Measurements from ENCODE around the gene ZNF428.
"Not testable (repeated sequence)": the region's sequence is repeated elsewhere in the genome, so short reads cannot be mapped to it uniquely, and the experiment has no call there.

Gene ZNF428

DNA sequence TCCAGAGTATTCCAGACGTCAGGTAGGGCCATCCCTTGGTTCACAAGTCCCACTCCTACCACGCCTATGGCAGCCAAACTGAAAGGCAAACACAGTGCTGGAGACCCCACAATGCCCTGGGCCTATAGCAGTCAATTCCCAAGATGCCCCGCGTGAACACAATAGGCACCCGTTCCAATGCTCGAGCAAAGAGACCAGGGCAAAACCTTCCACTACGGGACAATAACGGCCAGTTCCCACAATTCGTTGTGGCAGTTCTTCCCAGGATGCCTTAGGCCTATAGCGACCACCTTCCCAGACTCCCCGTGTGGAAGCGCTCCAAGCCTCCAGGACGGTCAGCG is 538 bp downstream of the ZNF428 start:
- peak; percentile 81 for DNase-seq (ENCODE audit: low spot score)

DNA sequence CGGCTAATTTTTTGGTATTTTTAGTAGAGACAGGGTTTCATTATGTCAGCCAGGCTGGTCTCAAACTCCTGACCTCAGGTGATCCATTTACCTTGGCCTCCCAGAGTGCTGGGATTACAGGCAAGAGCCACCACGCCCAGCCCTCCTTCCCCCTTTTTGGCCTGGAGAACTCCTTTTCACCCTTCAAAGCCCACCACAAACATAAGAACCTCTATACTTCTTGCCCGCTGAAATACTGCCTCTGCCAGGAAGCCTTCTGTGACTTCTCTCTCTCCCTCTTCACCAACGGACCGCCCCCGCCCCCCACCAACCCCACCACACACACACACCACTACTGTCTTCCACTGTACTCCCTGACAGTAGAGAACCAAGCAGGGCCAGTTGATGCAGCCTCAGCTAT is 2.5 kb downstream of the ZNF428 start:
- DNase-seq (ENCODE audit: low spot score): no peak

- DNase-seq (ENCODE audit: low spot score): no peak
Measured at GRCh38 chr19:43616306-43616705, 3.1 kb downstream of the ZNF428 start.

GRCh38 chr19:43612374-43612773 is 7.1 kb downstream of the ZNF428 start:
- no peak for DNase-seq (ENCODE audit: low spot score)

DNA sequence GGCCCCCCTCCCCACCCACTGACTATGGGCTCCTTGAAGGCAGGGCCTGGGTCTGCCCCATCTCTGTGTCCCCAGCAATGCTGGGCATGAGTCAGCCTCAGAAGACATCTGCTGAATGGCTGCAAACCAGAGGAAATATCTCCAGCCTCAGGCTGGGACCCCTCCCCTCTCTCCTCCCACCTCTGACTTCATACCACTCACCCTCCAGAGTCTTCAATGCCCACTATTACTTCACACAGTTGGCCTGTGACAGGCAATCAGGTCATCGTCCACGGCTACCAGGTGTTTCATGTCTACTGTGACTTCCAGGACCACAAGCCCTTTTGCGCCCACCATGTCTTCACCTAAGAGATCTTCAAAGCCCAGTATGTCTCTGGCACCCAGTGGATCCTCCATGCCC is 7.6 kb downstream of the ZNF428 start, which contains the start of gene SRRM5:
TSS of gene SRRM5 (plus strand) at position 301 of the 400 bp plus-strand sequence. CDS start at position 335, 34 bp downstream.
- no peak for DNase-seq (ENCODE audit: low spot score)

- no peak for DNase-seq (ENCODE audit: low spot score)
Measured at GRCh38 chr19:43610493-43610892, 8.9 kb downstream of the ZNF428 start.

GRCh38 chr19:43609872-43610271 is 9.6 kb downstream of the ZNF428 start:
- DNase-seq (ENCODE audit: low spot score): no peak

- no peak for DNase-seq (ENCODE audit: low spot score)
Measured at GRCh38 chr19:43607238-43608205, 11.9 kb downstream of the ZNF428 start.

- DNase-seq (ENCODE audit: low spot score): no peak
Measured at GRCh38 chr19:43606569-43607229, 12.7 kb downstream of the ZNF428 start.

DNA sequence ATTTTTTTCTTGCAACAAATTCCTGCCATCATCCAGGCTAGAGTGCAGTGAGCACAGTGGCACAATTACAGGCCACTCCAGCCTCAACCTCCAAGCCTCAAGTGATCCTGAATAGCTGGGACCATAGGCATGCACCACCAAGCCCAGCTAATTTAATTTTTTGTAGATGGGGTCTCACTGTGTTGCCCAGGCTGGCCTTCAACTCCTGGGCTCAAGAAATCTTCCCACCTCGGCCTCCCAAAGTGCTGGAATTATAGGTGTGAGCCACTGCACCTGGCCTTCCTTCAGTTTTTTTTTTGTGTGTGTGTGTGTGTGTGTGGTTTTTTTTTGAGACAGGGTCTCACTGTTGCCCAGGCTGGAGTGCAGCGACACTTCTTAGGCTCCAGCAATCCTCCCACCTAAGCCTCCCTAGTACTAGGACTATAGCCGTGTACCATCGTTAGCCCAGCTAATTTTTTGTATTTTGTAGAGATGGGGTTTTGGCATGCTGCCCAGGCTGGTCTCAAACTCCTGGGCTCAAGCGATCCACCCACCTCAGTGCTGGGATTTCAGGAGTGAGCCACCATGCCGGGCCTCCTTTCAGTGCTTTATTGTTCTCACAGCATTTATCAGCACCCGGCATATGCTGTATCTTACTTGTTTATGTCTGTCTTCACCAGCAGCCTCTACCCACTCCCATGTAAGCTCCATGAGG is 13.4 kb downstream of the ZNF428 start:
- no peak for DNase-seq (ENCODE audit: low spot score)

- DNase-seq (ENCODE audit: low spot score): not testable (repeated sequence)
Measured at GRCh38 chr19:43600326-43600725, 19.1 kb downstream of the ZNF428 start.

DNA sequence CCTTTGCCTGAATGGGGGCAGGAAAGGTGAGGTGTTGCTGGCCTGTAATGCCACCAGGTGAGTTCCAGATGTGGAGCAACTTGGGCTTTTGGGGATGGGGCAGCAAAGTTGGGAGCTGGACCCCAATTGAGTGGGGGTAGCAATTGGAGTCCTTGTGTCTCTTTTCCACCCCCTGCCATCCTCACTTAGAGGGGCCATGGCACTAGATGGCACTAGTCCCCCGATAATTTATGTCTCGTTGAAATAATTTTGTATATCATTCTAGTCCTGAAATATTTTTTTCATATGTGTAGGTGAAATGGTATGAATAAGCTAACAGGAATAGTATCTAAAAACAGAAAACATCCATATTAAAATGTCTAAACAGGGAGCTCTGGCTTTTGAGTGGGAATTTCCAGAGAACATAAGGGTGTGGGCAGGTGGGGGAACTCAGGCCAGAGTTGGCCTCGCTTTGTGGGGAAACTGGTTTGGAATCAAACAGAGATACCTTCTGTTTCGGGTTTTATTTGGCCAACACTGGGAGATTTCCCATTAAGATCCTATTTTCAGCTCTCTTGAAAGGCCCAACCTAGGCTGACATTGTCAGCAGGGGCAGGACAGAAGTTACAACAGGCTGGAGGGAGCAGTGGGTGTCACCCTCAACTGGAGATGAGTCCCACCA is 19.7 kb downstream of the ZNF428 start:
- no peak for DNase-seq (ENCODE audit: low spot score)

DNA sequence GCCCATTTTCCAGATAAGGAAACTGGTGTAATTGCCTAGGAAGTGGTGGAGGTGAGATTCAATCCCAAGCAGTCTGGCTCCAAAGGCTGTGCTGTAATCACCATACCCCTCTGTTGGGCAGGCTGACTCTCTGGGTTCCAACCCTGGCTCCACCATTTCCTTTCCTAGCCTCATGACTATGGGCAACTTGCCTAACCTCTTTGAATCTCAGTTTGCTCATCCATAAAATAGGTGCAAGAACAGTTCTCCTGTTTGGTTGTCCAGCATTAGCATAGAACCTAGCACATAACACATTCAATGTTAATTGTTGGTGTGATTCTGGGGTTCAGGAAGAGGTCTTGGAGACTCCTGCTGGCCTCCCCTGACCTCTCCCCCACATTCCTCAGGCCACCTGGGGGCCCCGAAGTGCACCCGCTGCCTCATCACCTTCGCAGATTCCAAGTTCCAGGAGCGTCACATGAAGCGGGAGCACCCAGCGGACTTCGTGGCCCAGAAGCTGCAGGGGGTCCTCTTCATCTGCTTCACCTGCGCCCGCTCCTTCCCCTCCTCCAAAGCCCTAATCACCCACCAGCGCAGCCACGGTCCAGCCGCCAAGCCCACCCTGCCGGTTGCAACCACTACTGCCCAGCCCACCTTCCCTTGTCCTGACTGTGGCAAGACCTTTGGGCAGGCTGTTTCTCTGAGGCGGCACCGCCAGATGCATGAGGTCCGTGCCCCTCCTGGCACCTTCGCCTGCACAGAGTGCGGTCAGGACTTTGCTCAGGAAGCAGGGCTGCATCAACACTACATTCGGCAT is 20.8 kb downstream of the ZNF428 start:
- no peak for DNase-seq (ENCODE audit: low spot score)

GRCh38 chr19:43597876-43598275 is 21.6 kb downstream of the ZNF428 start:
- no peak for DNase-seq (ENCODE audit: low spot score)

DNA sequence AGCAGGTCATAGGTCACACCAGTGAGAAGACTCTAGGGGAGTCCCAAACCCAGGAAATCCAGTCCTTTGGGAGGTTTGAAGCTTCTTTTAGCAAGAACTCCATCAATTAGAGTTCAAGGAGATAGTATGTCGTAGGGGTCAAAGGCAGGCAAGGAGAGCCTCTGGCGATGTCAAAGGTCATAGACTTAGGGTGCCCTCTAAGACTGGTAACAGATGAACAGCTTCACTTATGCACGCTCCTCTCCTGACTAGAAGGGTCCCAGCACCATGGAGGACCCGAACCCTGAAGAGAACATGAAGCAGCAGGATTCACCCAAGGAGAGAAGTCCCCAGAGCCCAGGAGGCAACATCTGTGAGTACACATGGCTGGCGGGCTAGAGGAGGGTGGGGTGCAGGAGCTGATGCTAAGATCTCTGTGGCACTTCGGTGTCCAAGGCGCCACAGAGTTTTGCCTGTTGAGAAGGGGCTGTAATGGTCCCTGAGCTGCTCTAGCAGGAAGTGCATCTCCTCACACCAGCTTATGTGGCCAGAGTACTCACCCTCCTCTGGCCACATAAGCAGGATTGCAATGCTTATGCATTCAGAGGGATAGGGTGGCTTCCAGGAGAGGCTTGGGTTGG is 22.5 kb downstream of the ZNF428 start:
- DNase-seq (ENCODE audit: low spot score): no peak

DNA sequence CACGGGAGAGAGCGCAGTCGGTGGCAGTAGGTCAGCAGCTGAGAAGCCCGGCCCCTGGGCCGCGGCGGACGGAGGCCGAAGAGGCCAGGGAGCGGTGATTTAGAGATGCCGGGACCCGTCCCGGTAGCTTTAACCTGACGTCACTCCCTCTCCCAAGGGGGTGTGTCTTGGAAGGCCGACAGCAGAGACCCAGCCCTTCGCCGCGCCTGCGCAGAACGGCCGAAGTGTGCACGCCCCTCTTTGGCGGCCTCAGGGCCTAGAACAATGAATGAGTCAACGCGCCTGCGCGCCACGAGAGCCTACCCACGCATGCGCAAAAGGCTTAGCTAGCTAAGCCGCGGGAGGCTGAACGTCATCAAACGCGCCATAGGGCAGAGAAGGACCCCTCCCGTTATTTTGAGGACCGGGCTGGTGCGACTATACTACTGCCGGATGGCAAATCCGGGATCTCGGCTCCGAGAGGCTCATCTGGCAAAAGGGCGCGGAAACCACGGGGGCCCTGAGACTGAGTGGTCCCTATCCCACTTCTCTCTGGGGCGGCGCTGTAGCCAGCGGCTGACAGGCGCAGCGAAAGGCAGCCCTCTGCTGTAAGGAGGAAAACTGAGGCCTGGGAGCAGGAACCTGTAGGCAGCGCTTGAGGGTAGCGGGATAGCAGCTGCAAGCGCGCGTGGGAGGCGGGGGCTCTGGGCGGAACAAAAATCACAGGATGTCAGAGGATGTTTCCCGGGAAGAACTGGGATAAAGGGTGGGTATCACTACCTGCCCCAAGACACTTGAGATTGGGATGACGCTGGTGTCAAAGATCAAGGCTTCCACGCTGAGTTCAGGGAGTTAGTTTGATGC is 23.2 kb downstream of the ZNF428 start, which contains the start of the genes IRGQ and ZNF576:
TSS of gene IRGQ (minus strand) at position 136 of the 843 bp plus-strand sequence. CDS start 796 bp downstream, outside the sequence.
TSS of gene ZNF576 (plus strand) at position 597 of the 843 bp plus-strand sequence. CDS start 514 bp downstream, outside the sequence.
- peak; percentile 99 for DNase-seq (ENCODE audit: low spot score)

GRCh38 chr19:43595605-43595998 is 23.8 kb downstream of the ZNF428 start:
- no peak for DNase-seq (ENCODE audit: low spot score)

DNA sequence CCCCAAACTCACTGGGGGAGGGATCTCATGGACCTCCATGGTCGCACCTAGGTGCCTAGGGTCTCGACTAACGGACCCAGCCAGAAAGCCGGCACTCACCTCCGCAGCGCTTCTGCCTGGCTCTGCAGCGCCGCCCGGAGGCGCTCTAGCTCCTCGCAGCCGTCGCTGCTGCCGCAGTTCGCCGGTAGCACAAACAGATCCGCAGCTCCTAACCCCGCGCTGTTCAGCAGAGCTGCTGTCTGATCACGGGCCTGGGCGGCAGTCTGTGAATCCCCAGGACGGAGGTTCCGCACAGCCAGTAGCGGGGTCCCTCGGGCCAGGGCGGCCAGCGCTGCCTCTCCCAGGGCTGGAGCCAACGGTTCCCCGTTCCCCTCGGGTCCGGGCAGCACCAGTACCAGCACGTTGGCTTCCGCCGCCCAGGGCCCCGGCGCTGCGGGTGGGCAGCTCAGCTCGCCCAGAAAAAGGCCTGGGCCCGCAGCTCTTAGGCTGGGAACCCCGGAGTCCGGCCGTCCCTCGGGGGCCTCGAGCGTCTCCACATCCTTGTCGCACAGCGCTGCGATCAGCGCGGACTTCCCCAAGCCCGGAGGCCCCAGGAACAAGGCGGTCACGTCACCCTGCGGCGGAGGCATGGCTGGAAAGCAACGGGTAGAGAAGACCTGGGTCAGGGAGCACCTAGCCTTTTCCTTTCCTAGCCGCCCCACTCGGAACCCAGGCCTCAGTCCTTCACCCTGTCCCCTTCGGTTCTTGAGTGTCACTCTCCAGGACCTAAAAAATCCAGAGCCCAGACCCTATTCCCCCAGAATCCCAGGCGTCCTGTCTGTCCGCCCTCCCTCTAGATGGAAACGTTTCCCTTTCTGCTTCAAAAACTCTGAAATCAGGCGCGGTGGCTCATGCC is 24.5 kb downstream of the ZNF428 start:
- peak; percentile 46 for DNase-seq (ENCODE audit: low spot score)

All from SK-N-DZ (cell line).